HUDEP-2 (cell line): ENCODE data around the gene CCNI2.
A peak's percentile ranks its signal among the peaks of the same experiment; 100 is the strongest.
"Not testable (repeated sequence)": the region's sequence is repeated elsewhere in the genome, so short reads cannot be mapped to it uniquely, and the experiment has no call there.

Experiments
- DNase-seq, 76 experiments: peaks; one replicate each; lab custom pipeline; 2025; ENCODE audit not compliant: unreplicated experiment in 76 of 76; lab: John Stamatoyannopoulos, UW

Gene CCNI2

DNA sequence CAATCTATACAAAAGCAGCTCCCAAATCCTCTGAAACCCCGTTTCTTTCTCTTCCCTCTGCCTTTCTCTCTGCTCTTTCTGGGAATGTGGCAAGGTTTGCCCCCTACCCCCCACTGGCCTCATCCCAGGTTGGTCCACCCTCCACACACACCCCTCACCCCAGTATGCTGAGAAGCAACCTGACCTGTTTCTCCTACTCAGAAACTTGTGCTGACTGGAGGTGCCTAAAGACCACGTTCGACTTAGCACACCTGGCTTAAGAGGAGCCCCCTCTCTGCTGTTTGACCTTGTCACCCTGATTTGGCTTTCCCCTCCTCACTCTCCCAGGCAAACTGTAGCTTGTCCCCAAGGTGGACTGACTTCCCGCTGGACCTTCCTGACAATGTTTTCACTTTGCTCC, 30.9 kb downstream of the CCNI2 start:
- DNase-seq: no peak

DNA sequence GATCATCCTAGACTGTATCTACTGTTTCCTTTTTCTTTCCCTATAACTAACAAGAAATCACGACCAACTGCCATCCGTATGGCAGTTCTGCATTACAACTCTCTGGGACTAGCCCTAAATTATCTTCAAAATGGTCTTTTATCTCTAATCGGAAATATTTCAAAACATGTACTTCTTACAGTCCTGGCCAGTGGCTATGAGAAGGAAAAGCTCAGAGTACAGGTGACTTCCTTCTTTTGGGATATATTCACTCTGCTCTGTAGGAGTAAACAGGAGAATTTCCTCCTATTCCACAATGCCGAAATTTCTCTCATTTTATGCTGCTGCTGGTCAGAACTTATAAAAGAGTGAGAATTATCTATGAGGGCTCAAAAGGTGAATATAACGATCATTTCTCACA, 31.6 kb downstream of the CCNI2 start:
- DNase-seq: no peak

DNA sequence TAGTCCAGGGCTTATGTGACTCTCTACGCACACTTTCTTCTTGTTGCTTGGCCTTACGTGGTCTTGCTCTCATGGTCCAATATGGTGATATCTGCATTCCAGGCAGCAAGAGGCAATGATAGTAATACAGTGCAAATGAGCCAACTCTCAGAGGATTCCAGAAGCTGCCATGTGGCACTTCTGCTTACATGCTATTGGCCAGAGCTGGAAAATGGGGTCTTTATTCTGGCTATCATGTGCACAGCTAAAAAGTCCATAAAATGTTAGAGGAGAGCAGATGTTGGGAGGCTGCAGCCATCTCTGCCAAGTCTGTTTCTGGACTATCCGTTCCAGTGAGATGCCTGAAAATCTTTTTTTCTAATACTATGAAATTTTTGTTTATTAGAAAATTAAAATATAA, 32.7 kb downstream of the CCNI2 start:
- no peak for DNase-seq

DNA sequence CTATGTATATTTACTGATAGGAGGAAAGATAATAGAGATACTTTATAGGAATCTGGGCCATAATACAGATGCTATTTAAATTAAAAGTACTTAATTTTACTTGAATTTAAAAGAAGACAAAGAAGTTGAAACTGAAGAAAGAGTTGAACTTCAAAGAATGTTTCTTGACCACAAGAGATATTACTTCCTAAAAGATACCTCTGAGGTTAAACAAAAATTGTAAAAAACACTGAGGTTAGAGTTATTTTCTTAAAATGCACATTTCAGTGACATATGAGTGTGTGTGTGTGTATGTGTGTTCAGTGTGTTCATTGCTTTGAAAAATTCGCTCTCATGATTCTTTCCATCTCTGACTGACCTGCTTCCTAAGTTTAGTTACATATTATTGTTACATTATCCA, 33.4 kb downstream of the CCNI2 start:
- no peak for DNase-seq

DNA sequence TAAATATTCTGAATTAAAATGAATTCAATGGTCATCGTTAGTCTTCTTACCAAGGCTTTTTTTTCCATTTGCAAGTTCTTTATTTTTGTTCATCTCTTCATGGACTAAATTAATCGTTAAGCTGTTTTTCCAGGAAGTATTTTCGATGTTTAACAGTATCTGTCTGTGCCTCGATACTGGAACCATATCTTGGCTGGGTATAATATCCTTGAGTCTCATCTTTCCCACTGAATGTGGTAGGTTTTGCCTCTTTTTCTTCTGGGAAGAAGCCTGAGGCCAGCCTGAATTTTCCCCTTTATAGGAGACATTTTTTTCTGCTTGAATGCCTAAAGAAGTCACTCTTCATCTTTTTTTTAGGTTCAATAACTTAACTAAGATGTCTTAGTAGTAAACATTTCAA, 33.8 kb downstream of the CCNI2 start:
- no peak for DNase-seq

DNA sequence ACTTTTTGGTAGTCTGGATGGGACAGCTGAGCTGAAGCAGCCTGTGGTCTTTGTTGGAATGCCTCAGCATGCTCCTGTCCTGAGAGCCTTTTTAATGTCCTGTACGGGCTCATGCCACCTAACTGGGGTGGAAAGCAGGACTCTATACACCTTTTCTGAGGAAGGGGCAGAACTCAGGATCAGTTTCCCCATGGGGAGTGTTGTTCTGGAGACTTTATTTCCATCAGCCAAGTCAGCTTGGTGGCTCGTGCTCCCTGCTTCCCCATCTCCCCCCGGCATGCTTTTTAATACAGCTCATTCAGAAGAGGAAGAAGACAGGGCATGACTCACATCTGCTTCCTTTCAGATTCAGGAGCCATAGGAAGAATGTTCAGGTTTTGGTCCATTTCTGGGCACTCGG, 34.9 kb downstream of the CCNI2 start:
- no peak for DNase-seq

- DNase-seq: no peak
These were observed 38.1 kb downstream of the CCNI2 start for GRCh38 chr5:132785365-132785764.

- DNase-seq: no peak
These were observed 38.6 kb downstream of the CCNI2 start for GRCh38 chr5:132785864-132786263.

DNA sequence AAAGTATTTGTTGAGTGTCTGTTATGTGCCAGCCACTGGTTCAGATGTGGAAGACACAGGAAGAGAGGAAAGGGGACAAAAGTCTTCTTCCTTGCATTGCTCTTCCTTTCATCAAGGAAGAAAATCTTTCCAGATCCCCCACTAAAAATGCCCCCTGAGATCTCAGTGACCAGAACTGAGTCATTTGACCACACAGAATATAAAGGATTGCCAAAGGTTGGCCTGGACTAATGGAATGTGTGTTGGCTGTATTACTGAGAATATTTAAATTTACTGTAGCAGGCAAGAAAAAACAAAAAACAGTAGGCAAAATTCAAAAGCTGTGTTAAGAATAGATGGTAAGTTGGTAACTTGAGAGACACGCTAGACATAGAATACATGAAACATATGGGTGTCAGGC, 39.9 kb downstream of the CCNI2 start:
- DNase-seq: no peak

GRCh38 chr5:132788508-132788907, 41.3 kb downstream of the CCNI2 start:
- peak in 14 of 76 experiments; percentile 10 to 33 (median 14) for DNase-seq

DNA sequence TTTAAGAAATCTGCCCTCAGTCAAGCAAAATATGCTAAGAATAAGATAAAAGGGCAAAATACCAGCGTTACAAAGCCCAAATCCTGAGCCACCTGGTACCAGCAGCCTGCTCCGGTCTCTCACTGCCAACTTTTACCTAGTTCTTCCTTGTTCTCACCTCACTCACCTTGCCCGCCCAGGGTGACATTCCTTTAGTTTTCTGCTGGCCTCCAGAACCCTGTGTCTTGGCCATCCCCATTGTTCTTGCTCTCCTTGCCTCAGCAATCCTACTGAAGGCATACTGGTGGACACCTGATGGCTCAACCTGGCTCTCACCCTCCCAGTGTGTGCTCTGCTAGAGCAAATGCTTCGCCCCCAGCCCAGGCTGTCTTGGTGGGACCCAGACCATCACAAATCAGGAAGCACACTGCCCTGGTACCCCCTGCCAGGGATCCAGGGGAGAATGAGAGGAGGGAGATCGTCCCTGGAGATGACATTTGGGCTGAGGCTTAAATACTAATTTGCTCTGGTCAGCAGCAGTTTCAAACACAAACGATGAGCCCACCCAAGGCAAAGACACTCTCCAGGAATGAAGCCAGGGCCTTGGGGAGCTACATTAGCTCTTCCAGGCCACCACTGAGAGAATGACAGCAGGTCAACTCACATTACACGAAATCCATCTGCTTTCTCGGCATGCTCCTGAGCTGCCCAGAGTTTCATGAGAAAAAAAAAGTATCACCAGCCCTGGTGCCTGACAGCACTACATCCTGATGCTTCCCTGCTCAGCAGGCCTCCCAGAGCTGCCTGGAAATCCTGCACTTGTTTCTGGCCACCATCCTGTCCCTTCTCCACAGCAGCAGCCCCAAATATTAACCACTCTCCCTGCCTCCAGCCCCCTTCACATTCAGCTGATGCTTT, 42.0 kb downstream of the CCNI2 start:
- no peak for DNase-seq

DNA sequence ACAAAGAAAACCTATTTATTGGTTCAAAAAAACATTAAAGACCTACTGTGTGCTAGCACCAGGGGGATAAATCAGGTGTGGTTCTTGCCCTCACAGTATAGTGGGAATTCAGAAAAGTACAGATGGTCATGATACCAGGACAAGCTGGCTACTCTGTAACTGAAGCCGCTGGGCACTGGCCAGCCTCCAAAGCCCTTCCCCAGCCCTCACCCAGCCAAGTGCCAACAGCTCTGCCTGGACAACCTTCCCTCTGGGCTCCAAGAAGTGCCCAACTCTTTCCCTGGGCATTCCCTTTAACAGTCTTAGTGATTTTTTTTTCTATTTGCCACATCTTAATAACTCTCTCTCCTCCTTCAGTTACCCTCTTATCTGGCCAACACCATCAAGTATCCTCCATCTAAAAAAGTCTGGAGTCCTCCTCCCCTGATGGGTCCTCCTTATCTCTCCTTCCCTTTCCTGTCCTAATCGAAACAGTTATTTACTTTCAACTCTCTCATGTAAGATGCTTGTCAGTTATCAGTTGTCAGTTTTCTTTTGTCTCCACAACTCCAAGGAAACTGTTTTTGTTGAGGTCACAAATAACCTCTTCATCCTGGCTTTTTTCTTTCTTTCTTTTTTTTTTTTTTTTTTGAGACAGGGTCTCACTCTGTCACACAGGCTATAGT, 43.1 kb downstream of the CCNI2 start:
- DNase-seq: peak in 19 of 76 experiments; percentile 2 to 49 (median 19)

DNA sequence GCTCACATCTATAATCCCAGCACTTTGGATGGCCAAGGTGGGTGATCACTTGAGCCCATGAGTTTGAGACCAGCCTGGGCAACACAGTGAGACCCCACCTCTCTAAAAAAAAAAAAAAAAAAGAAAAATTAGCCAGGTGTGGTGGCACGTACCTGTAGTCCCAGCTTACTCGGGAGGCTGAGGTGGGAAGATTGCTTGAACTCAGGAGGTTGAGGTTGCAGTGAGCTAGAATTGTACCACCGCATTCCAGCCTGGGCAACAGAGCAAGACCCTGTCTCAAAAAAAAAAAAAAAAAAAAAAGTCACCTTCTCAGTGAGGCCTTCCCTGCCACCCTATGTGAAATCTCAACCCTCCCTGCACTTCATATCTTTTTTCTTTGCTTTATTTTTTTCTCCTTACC, 43.8 kb downstream of the CCNI2 start:
- DNase-seq: no peak

- no peak for DNase-seq
These were observed 50.4 kb downstream of the CCNI2 start for GRCh38 chr5:132797651-132798050.

GRCh38 chr5:132799392-132799791, 52.2 kb downstream of the CCNI2 start:
- no peak for DNase-seq

DNA sequence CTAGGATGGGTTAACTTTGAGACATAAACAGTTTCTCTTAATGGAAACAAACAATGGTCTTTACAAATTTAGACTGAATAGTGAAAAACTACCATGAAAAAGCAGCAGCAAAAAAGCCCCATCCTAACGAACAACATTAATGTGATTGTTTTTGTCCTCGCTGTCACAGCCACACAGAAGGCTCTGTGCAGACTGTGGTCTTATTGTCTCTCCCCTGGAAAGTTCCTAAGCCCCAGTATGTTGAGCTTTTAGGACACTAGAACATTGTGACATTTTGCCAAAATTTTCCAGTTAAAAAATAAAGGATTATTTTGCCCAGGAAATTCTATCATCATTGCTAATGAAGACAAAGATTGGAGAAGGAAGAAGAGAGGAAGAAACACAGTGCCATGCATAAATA, 53.3 kb downstream of the CCNI2 start:
- DNase-seq: no peak

DNA sequence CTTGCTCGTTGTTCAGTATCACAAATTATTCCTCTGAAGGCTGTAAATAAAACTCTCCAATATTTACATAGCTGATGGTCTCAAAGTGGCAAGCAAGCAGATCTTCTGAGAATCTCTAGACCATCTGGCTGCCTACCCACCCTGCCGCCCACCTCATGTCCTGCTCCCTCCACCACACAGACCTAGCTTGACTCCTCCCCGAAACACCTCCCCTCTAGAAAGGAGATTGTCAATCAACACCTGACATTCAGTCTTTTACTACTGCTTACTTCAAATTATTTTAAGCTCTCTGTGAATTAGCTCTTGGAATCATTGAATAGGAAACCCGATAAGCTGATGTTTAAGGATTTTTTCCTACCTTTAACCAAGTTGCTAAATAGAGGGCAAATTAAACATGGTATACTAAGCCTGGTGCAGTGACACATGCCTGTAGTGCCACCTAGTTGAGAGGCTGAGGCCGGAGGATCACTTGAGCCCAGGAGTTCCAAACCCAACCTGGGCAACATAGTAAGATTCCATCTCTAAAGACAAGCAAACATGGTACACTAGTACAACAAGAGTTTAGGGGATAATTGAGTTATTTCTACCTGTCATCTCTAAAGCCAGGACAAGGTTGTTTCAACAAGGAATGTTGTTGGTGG, 54.9 kb downstream of the CCNI2 start:
- no peak for DNase-seq

DNA sequence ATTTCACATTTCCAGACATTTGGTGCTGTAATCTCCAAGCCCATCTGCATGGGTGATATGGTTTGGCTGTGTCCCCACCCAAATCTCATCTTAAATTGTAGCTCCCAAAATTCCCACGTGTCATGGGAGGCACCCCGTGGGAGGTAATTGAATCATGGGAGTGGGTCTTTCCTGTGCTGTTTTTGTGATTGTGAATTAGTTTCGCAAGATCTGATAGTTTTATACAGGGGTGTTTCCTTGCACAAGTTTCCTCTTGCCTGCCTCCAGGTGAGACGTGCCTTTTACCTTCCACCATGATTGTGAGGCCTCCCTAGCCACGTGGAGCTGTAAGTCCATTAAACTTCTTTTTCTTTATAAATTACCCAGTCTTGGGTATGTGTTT, 55.5 kb downstream of the CCNI2 start:
- DNase-seq: not testable (repeated sequence)
